ENCODE results near the gene INTS6L.
"Not testable (repeated sequence)": the region's sequence is repeated elsewhere in the genome, so short reads cannot be mapped to it uniquely, and the experiment has no call there.

The INTS6L gene

DNA sequence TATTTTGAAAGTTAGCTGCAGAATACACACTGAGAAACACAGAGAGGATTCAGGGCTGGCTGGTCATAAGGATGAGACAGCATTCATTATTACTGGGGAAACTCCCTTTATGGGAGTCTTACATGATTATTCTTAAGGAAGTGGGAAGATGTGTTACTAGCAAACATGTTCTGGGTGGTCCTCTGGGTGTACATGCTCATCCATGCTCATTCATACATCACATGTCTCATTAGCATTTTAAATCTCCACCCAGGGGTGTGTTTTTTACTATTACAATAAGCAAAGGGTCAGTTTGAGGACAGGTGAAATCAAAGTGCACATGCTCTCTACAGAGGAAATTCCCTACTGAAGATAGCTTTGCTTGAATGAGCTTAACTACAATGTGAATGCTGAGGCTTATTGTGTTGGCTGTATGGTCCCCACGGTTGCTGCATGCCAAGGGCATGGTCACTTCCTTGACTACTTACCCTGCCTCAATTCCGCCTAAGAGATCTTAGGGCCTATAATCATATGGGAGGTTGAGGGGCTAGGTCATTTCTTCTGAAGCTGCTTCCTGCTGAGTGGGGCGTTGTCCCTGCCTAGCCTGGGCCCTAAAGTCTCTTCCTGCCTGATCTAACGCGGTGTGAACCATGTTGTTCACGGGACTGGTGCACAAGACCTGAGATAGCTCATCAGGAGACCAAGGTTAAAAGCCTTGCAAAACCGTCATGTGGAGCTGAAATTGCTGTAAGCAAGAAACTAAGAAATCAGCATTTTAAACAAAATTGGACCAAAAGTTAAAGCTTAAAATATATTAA is 104.1 kb downstream of the INTS6L start:
- not testable (repeated sequence) for DNase-seq, ATAC-seq

DNA sequence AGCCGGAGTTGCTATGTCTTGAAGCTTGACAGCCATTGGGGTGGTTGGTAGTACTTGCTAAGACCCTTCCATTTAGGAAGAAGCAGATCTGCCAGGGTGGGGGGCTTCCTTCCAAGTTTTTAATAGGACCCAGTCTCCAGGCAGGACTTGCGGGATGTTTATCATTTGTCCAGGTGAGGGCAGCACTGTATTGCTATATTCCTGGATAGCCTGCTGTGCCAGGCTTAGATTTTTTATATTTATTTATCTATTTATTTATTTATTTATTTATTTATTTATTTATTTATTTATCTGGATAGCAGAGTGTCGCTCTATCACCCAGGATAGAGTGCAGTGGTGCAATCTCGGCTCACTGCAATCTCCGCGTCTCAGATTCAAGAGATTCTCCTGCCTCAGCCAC is 105.5 kb downstream of the INTS6L start:
- no peak for ATAC-seq
- DNase-seq: no peak

DNA sequence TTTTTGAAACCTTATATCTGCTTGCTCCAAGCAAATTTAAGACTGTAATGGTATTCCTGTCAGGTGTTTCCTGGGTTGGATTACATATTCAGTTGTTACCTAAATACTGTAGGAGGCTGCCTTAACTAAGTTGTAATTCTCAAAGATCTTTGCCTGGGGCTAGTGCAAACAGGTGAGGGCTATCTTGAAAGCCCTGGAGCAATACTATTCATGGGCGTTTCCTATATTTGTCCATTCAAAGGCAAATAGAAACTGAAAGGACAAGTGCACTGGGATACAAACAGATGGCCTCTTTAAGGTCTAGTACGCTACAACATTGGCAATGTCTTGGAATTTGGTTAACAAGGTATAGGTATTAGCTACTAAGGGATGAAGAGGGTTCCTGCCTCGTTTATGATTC is 108.9 kb downstream of the INTS6L start:
- no peak for DNase-seq

More for the DNA sequence above, 108.9 kb downstream of the INTS6L start:
- no peak for ATAC-seq
